OCI-LY1 (cell line): Measurements from ENCODE around the gene SLC29A3.

Source experiments
- H2AFZ ChIP-seq: fragments of 200-600 bp; sonication (generic), shearing (Covaris generic); 2 replicates; pipeline ENCODE4 v1.6.0; 2014; ENCODE audit warnings: antibody characterized with exemption, mild to moderate bottlenecking, low read length
- H3F3A ChIP-seq: fragments of 200-600 bp; sonication (generic), shearing (Covaris generic); 2 replicates; pipeline ENCODE4 v1.6.0; 2014; ENCODE audit warnings: mild to moderate bottlenecking, antibody characterized with exemption, low read length, moderate library complexity; ENCODE audit not compliant: insufficient read depth
- H3K27ac ChIP-seq: fragments of 200-600 bp; sonication (generic); 2 replicates; pipeline ENCODE4 v1.5.1; 2014; ENCODE audit warnings: low read length, mixed run types, mild to moderate bottlenecking, low read depth; ENCODE audit not compliant: poor library complexity, severe bottlenecking
- H3K27me3 ChIP-seq: fragments of 200-600 bp; sonication (generic); 2 replicates; pipeline ENCODE4 v1.6.0; 2014; ENCODE audit warnings: antibody characterized with exemption, mild to moderate bottlenecking, low read length, moderate library complexity; ENCODE audit not compliant: insufficient read depth
- H3K36me3 ChIP-seq: fragments of 200-600 bp; sonication (generic); 2 replicates; pipeline ENCODE4 v1.6.1; 2014; ENCODE audit warnings: mild to moderate bottlenecking, antibody characterized with exemption, low read length, moderate library complexity, mixed read lengths; ENCODE audit not compliant: insufficient read depth
- H3K4me1 ChIP-seq: fragments of 200-600 bp; sonication (generic); 2 replicates; pipeline ENCODE4 v1.5.1; 2014; ENCODE audit warnings: mild to moderate bottlenecking, low read length, moderate library complexity; ENCODE audit not compliant: insufficient read depth, severe bottlenecking
- H3K4me2 ChIP-seq: fragments of 200-600 bp; sonication (generic), shearing (Covaris generic); 2 replicates; pipeline ENCODE4 v1.6.1; 2014; ENCODE audit warnings: low read length
- H3K4me3 ChIP-seq: fragments of 200-600 bp; sonication (generic); 2 replicates; pipeline ENCODE4 v1.5.1; 2014; ENCODE audit warnings: low read length, low read depth, mild to moderate bottlenecking, mixed read lengths; ENCODE audit not compliant: poor library complexity, severe bottlenecking
- H3K79me2 ChIP-seq: fragments of 200-600 bp; shearing (Covaris generic); 2 replicates; pipeline ENCODE4 v1.6.1; 2016; ENCODE audit warnings: mixed run types, low read length, mixed read lengths; ENCODE audit not compliant: insufficient read depth
- H3K9ac ChIP-seq: fragments of 200-600 bp; sonication (generic), shearing (Covaris generic); 2 replicates; pipeline ENCODE4 v1.6.1; 2014; ENCODE audit warnings: mild to moderate bottlenecking, low read length, mixed read lengths
- H3K9me2 ChIP-seq: fragments of 200-600 bp; sonication (generic), shearing (Covaris generic); 2 replicates; pipeline ENCODE4 v1.6.1; 2014; ENCODE audit warnings: low read depth, mild to moderate bottlenecking, low read length, mixed read lengths
- H3K9me3 ChIP-seq: fragments of 200-600 bp; shearing (Covaris generic); 2 replicates; pipeline ENCODE4 v1.6.1; 2014; ENCODE audit warnings: low read length, mixed read lengths
- H4K20me1 ChIP-seq: fragments of 200-600 bp; sonication (generic), shearing (Covaris generic); 2 replicates; pipeline ENCODE4 v1.6.0; 2016; ENCODE audit warnings: mild to moderate bottlenecking, low read length; ENCODE audit not compliant: insufficient read depth
- EZH2 ChIP-seq: fragments of 200-600 bp; sonication (generic), shearing (Covaris generic); IDR thresholded peaks from 2 replicates; pipeline ENCODE4 v1.8.0; 2017; ENCODE audit warnings: borderline replicate concordance, mixed run types, mild to moderate bottlenecking, antibody characterized with exemption, low read length, moderate library complexity, mixed read lengths
- TF ChIP-seq, protein P1 (sequence below): fragments of 200-600 bp; sonication (generic), shearing (Covaris generic); IDR thresholded peaks from 2 replicates; pipeline ENCODE4 v1.5.1; 2017; ENCODE audit warnings: mild to moderate bottlenecking, antibody characterized with exemption, low read length, moderate library complexity, mixed read lengths

SLC29A3 gene

DNA sequence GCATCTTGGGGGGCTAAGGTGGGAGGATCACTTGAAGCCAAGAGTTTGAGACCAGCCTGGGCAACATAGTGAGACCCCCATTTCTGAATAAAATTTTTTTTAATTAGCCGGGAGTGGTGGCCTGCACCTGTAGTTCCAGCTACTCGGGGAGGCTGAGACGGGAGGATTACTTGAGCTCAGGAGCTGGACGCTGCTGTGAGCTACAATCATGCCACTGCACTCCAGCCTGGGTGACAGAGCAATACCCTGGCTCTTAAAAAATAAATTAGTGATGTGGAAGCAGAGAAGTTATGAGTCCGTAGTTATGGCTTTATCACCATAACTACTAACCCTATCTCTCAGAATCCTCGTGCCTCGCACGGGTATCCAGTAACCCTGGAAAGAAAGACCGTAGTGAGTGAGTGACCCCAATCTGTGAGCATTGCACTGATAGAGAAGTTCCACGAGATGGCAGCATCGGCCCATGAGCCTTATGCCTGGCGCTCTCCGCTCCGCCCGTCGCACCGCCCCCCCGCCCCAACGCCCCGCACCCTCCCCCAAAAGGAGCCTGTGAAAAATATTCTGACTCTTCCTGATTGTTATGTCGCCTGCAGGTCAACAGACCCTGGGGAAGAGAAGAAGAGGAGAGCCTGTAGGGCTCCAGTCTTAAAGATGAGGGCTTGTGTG is 4.9 kb upstream of the SLC29A3 start:
- Histone ChIP-seq H3K4me1 (peaks cover 5% of the 10 kb centered on the region), H3K9me3 (no peaks in the 10 kb centered on the region), H3K4me3 (no peak overlapping the region), H3K79me2 (no peaks in the 10 kb centered on the region), H3K36me3 (no peaks in the 10 kb centered on the region), H3F3A (no peaks in the 10 kb centered on the region), H3K9ac (no peak overlapping the region), H3K27ac (no peak overlapping the region), H3K4me2 (no peak overlapping the region), H4K20me1 (no peaks in the 10 kb centered on the region), H3K9me2 (no peaks in the 10 kb centered on the region), H3K27me3 (no peaks in the 10 kb centered on the region; the same call in 1 of the 2 replicates), H2AFZ (no peak overlapping the region)
- TF ChIP-seq EZH2, result no peak
- TF ChIP-seq, protein P1, sequence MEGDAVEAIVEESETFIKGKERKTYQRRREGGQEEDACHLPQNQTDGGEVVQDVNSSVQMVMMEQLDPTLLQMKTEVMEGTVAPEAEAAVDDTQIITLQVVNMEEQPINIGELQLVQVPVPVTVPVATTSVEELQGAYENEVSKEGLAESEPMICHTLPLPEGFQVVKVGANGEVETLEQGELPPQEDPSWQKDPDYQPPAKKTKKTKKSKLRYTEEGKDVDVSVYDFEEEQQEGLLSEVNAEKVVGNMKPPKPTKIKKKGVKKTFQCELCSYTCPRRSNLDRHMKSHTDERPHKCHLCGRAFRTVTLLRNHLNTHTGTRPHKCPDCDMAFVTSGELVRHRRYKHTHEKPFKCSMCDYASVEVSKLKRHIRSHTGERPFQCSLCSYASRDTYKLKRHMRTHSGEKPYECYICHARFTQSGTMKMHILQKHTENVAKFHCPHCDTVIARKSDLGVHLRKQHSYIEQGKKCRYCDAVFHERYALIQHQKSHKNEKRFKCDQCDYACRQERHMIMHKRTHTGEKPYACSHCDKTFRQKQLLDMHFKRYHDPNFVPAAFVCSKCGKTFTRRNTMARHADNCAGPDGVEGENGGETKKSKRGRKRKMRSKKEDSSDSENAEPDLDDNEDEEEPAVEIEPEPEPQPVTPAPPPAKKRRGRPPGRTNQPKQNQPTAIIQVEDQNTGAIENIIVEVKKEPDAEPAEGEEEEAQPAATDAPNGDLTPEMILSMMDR, result peak; percentile 57

DNA sequence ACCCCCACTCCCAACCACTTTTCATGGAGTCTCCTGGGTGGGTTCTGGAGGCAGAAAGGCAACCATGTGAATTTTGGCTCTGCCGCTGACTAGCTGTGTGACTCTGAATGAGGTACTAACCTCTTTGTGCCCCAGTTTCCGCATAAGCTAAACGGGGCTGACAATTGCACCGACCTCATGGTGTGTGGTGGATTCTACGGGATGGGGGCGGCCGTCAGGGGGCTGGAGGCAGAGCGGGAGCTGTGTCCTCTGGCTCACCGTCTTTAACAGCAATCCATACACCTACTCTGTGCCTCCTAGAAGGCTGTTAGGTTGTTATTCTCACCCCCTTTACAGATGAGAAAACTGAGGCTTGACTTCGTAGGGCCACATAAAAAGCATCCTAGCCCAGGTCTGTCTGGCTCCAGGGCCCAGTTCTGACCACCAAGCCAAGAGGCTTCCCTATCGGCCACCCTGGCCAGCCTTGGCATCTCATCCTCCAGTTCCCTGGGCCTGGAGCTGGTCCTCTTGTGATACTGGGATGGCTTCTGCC is 4.3 kb upstream of the SLC29A3 start:
- Histone ChIP-seq H3K9me2 (no peaks in the 10 kb centered on the region), H4K20me1 (no peaks in the 10 kb centered on the region), H3K4me1 (peaks cover 7% of the 10 kb centered on the region), H3K36me3 (no peaks in the 10 kb centered on the region), H2AFZ (no peak overlapping the region), H3K79me2 (no peaks in the 10 kb centered on the region), H3K4me2 (no peak overlapping the region), H3K9me3 (no peaks in the 10 kb centered on the region), H3F3A (no peaks in the 10 kb centered on the region), H3K9ac (no peak overlapping the region), H3K4me3 (no peak overlapping the region), H3K27me3 (no peaks in the 10 kb centered on the region; the same call in 1 of the 2 replicates), H3K27ac (no peak overlapping the region)
- TF ChIP-seq EZH2, result no peak
- TF ChIP-seq, protein P1, result no peak

DNA sequence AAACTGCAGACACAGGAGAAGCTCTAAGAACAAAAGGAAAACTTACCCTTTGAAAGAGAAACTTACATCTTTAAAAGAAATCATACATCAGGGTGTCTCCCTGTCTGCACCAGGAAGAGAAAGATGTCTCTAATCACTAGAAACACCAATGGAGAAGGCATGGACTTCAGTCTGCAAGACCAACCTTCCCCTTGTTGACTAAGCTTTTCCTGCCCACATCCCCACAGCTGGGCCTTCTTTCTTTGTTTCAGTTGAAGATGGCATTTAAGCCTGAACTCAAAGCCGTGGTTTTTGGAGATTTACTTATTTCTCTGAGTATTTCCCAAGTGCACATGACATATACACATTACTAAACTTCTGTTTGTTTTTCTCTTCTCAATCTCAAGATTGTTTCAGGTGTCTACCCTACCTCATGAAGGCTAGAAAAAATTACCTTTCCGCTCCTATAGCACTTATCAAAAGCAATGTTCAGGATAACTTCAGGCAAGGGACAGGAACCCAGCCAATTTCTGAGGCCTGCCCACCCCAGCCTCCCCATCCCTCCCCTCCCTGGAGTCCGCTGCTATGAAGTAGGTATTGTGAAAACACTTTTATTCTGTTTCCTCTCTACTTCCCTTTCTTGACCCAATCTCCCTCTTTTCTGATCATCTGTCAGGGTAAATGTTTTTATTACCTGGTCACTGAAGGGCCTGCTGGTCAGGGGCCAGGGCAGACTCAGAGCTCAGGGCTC is 2.8 kb upstream of the SLC29A3 start:
- no peak overlapping the region for H3K27ac ChIP-seq
- H3K79me2 ChIP-seq, result no peaks in the 10 kb centered on the region

More for the DNA sequence above, 2.8 kb upstream of the SLC29A3 start:
- no peaks in the 10 kb centered on the region for H3K9me2 ChIP-seq
- TF ChIP-seq, protein P1, result no peak
- TF ChIP-seq EZH2, result no peak
- H3K4me3 ChIP-seq, result no peak overlapping the region
- peaks cover 16% of the 10 kb centered on the region for H3K4me1 ChIP-seq
- H3K9ac ChIP-seq, result no peak overlapping the region
- no peaks in the 10 kb centered on the region for H3F3A ChIP-seq
- H4K20me1 ChIP-seq, result no peaks in the 10 kb centered on the region
- no peak overlapping the region for H3K4me2 ChIP-seq
- no peaks in the 10 kb centered on the region for H3K36me3 ChIP-seq
- H2AFZ ChIP-seq, result no peak overlapping the region
- no peaks in the 10 kb centered on the region for H3K9me3 ChIP-seq
- H3K27me3 ChIP-seq, result no peaks in the 10 kb centered on the region; the same call in 1 of the 2 replicates
